ENCODE results near the gene MIER1.

GRCh38 chr1:66919828-66920227 is 5.0 kb upstream of the MIER1 start:
- TF ChIP-seq CTCF (IDR thresholded peaks at IDR 0.05 in 8 of 11, conservative IDR thresholded peaks at IDR 0.05 in 3 of 11) (no peak), POLR2A (IDR thresholded peaks at IDR 0.05) (no peak)
